ENCODE measurements around the gene GPC6.

GPC6 gene

DNA sequence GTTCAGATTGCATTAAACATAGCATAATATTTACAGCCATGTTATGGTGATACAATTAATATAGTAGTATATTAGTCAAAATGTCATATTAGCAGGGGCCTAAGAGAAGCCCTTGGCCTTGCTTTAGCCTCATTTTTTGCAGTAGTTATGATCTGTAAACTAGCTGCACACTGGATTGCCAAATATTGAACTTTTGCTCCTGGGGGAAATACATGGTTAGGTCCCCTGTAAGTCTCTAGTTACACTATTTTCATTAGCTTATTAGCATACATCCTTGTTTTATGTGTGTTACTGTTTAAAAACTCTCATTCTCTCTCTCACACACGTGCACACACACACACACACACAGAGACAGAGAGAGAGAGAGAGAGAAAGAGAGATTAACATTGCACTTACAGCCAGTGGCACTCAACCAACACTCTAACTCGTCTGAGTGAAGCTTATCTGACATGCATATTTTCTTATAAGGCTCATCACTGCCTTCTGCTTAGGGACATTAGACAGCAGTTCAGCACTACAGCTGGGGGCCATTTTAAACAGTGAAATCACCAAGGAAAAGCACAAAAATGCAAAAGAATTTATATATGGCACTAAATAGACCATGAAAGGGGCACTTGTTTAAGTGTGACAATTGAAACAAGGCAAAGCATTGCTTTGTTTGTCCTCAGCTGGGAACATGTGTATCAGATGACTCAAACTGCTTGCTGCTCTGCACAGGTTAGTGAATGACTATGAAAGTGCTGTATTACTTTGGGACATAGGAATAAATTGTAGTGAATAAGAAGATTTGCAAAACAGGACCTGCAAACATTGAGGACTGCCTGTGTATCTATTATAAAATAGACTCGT lies 278.7 kb downstream of the GPC6 start:
- TF ChIP-seq, protein P1, sequence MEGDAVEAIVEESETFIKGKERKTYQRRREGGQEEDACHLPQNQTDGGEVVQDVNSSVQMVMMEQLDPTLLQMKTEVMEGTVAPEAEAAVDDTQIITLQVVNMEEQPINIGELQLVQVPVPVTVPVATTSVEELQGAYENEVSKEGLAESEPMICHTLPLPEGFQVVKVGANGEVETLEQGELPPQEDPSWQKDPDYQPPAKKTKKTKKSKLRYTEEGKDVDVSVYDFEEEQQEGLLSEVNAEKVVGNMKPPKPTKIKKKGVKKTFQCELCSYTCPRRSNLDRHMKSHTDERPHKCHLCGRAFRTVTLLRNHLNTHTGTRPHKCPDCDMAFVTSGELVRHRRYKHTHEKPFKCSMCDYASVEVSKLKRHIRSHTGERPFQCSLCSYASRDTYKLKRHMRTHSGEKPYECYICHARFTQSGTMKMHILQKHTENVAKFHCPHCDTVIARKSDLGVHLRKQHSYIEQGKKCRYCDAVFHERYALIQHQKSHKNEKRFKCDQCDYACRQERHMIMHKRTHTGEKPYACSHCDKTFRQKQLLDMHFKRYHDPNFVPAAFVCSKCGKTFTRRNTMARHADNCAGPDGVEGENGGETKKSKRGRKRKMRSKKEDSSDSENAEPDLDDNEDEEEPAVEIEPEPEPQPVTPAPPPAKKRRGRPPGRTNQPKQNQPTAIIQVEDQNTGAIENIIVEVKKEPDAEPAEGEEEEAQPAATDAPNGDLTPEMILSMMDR (conservative IDR thresholded peaks at IDR 0.05; ENCODE audit: low read length): no peak

DNA sequence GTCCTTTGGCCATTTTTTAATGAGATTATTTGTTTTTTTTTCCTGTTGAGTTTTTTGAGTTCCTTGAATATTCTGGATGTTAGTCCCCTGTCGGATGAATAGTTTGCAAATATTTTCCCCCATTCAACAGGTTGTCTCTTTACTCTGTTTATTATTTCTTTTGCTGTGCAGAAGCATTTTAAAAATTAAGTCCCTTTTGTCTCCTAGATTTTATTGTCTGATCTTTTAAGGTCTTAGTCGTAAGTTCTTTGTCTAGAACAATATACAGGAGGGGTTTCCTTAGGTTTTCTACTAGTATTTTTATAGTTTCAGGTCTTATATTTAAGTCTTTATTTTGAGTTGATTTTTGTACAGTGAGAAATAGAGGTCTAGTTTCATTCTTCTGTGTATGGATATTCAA lies 284.4 kb downstream of the GPC6 start:
- no peak overlapping the region for H3K4me3 ChIP-seq (ENCODE audit: low read length)
- TF ChIP-seq, protein P1 (conservative IDR thresholded peaks at IDR 0.05; ENCODE audit: low read length): no peak
- DNase-seq (ENCODE audit: low read depth): no peak

More for the DNA sequence above, 278.7 kb downstream of the GPC6 start:
- no peak overlapping the region for H3K4me3 ChIP-seq (ENCODE audit: low read length)
- DNase-seq (ENCODE audit: low read depth): peak; percentile 29

- H3K4me3 ChIP-seq (ENCODE audit: low read length): no peak overlapping the region
- TF ChIP-seq, protein P1 (conservative IDR thresholded peaks at IDR 0.05; ENCODE audit: low read length): no peak
- no peak for DNase-seq (ENCODE audit: low read depth)
Observed at GRCh38 chr13:93515267-93515666, 288.7 kb downstream of the GPC6 start.

- no peak for DNase-seq (ENCODE audit: low read depth)
- H3K4me3 ChIP-seq (ENCODE audit: low read length): no peak overlapping the region
- TF ChIP-seq, protein P1 (conservative IDR thresholded peaks at IDR 0.05; ENCODE audit: low read length): no peak
Observed at GRCh38 chr13:93517658-93518057, 291.1 kb downstream of the GPC6 start.

GRCh38 chr13:93521307-93521706 lies 294.7 kb downstream of the GPC6 start:
- no peak for DNase-seq (ENCODE audit: low read depth)
- TF ChIP-seq, protein P1 (conservative IDR thresholded peaks at IDR 0.05; ENCODE audit: low read length): no peak
- no peak overlapping the region for H3K4me3 ChIP-seq (ENCODE audit: low read length)

DNA sequence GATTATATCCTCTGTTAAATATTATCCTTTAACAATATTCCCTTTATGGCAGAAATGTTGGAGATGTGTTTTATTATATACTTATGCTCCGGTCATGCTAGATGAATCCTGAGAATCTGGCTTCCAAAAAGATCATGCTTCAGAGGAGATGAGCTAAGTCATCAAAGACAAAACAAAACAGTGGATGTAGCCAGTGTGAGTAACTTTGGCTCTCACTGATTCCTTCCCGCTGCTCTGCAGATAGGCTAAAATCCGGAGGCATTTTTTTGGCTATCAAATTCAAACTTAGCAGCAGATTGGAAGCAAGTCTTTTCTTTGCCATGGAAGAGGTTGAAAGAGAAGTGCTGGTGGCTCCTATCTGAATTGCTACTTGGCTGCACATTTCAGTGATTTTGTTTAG lies 295.9 kb downstream of the GPC6 start:
- H3K4me3 ChIP-seq (ENCODE audit: low read length): no peak overlapping the region
- peak; percentile 45 for DNase-seq (ENCODE audit: low read depth)
- TF ChIP-seq, protein P1 (conservative IDR thresholded peaks at IDR 0.05; ENCODE audit: low read length): no peak

DNA sequence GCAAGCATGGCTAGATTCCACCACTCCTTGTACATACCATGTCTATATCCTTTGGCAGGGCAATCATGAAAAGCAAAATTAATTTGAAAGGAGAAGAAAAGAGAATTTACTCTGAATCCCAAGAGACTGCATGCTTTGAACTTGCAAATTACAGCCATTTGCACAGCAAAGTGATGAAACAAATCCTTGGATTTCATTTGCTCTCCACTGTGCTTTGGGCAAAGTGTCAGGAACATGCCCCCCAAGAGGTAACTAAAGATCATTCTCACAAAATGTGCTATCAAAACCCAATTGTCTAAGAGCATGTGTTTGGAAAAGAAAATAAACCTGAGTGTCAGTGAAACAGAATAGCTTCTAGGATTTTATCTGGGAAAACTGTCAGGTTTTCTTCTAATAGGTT lies 298.5 kb downstream of the GPC6 start:
- TF ChIP-seq, protein P1 (conservative IDR thresholded peaks at IDR 0.05; ENCODE audit: low read length): no peak
- no peak overlapping the region for H3K4me3 ChIP-seq (ENCODE audit: low read length)
- DNase-seq (ENCODE audit: low read depth): no peak
